Limb (tissue), 2 donors: ENCODE measurements around the gene PHACTR2.
"Not testable (repeated sequence)": the region's sequence is repeated elsewhere in the genome, so short reads cannot be mapped to it uniquely, and the experiment has no call there.

Source experiments
- DNase-seq, 2 donors: peaks; one replicate each; pipeline ENCODE4 v3.0.0-alpha.2; 2016; ENCODE audit errors: extremely low spot score in 2 of 2

PHACTR2 gene

GRCh38 chr6:143698329-143698728, 20.6 kb downstream of the PHACTR2 start:
- DNase-seq: no peak

- DNase-seq: no peak
Observed at GRCh38 chr6:143698759-143699429, 21.1 kb downstream of the PHACTR2 start.

- DNase-seq: no peak
Observed at GRCh38 chr6:143699430-143699825, 21.7 kb downstream of the PHACTR2 start.

- peak in 1 of 2 donors; percentile 85 for DNase-seq
Observed at GRCh38 chr6:143700684-143701348, 23.1 kb downstream of the PHACTR2 start.

GRCh38 chr6:143701349-143702234, 23.8 kb downstream of the PHACTR2 start:
- DNase-seq: no peak

- DNase-seq: no peak
Observed at GRCh38 chr6:143705569-143705968, 27.8 kb downstream of the PHACTR2 start.

- no peak for DNase-seq
Observed at GRCh38 chr6:143707697-143708096, 29.9 kb downstream of the PHACTR2 start.

GRCh38 chr6:143708889-143709288, 31.1 kb downstream of the PHACTR2 start:
- DNase-seq: no peak

GRCh38 chr6:143711714-143712113, 33.9 kb downstream of the PHACTR2 start:
- DNase-seq: no peak

GRCh38 chr6:143718472-143718871, 40.7 kb downstream of the PHACTR2 start:
- no peak for DNase-seq

GRCh38 chr6:143721642-143722041, 43.9 kb downstream of the PHACTR2 start:
- no peak for DNase-seq

- no peak for DNase-seq
Observed at GRCh38 chr6:143724876-143725275, 47.1 kb downstream of the PHACTR2 start.

GRCh38 chr6:143726015-143726647, 48.4 kb downstream of the PHACTR2 start:
- DNase-seq: no peak

GRCh38 chr6:143727035-143727434, 49.3 kb downstream of the PHACTR2 start:
- no peak for DNase-seq

- DNase-seq: no peak
Observed at GRCh38 chr6:143731789-143732188, 54.0 kb downstream of the PHACTR2 start.

GRCh38 chr6:143732536-143732935, 54.8 kb downstream of the PHACTR2 start:
- no peak for DNase-seq

GRCh38 chr6:143733510-143733909, 55.7 kb downstream of the PHACTR2 start:
- DNase-seq: no peak

GRCh38 chr6:143734641-143735063, 56.9 kb downstream of the PHACTR2 start:
- DNase-seq: no peak

- not testable (repeated sequence) for DNase-seq
Observed at GRCh38 chr6:143738072-143738690, 60.4 kb downstream of the PHACTR2 start.

- no peak for DNase-seq
Observed at GRCh38 chr6:143739341-143739851, 61.6 kb downstream of the PHACTR2 start.

- DNase-seq: no peak
Observed at GRCh38 chr6:143740213-143740612, 62.4 kb downstream of the PHACTR2 start.
